DMS53 (cell line): Measurements from ENCODE around the gene ADGRL3.

Source experiments
- DNase-seq: peaks from one replicate; lab custom pipeline; 2025; lab: John Stamatoyannopoulos, UW

ADGRL3 gene

GRCh38 chr4:61427099-61427817 lies 227.1 kb downstream of the ADGRL3 start:
- DNase-seq: no peak

- peak; percentile 48 for DNase-seq
These were observed 227.8 kb downstream of the ADGRL3 start for GRCh38 chr4:61427818-61428495.

GRCh38 chr4:61428950-61429349 lies 228.8 kb downstream of the ADGRL3 start:
- DNase-seq: peak; percentile 38

- no peak for DNase-seq
These were observed 231.0 kb downstream of the ADGRL3 start for GRCh38 chr4:61431131-61431530.

DNA sequence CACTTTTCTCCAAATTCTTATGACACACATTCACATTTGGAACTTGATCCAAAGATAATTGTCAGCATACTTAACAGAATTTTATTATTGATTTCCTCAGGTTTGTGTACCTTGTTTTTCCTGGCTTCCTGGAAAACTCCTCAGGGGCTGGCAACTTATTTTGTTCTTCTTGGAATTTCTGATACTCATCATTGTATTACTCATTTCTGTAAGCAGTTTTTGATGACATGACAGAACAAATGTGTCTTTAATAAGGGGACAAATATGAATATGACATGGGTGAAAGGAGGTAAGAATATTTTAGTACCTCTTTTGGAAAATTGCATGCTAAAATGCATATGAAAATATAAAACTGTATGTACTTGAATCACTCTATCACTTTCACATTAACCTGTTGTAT lies 237.8 kb downstream of the ADGRL3 start:
- DNase-seq: no peak

DNA sequence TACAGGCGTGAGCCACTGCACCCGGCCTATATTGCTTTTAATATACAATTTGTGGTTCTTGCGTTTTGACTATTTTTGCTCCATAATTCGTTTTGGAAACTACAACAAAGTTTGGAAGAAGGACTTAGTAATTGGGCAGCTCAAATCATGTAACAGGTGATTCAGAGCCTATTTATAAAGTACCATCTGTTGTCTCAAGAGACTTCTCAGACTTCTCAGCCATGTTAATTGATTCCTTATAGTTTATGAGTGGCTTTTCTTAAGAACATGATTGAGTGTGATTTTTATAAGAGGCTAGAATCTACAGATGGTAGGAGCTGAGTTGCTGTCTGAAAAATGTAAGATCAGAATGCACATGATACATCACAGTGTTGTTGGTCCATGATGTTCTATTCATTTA lies 240.2 kb downstream of the ADGRL3 start:
- no peak for DNase-seq

- DNase-seq: no peak
These were observed 242.8 kb downstream of the ADGRL3 start for GRCh38 chr4:61442936-61443335.

- no peak for DNase-seq
These were observed 243.8 kb downstream of the ADGRL3 start for GRCh38 chr4:61443813-61444510.

DNA sequence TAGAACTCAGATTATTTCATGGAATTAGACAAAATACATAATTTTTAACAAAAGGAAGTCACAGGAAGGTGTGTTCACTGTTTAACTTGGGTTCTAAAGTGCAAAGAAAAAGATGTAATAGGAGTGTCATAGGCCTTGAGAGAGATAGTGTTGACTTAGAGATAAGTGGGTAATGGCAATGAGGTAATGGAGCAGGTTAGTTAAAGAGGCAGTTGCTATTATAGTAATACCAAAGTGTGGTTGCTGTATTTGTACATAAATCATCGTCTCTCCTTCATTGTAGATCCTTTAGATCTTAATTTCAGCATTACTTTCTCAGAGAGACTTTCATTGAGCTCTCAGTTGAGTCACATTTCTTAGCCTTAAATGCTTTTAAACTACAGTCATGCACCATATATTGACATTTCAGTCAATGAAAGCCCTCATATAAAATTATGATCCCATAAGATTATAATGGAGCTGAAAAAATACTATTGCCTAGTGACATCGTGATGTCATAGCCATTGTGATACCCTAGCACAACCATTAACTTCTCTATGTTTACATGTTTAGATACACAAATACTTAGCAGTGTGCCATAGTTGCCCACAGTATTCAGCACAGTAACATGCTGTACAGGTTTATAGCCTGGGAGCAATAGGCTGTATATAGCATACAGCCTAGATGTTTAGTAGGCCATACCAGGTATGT lies 245.4 kb downstream of the ADGRL3 start:
- DNase-seq: peak; percentile 68

GRCh38 chr4:61446941-61447340 lies 246.8 kb downstream of the ADGRL3 start:
- no peak for DNase-seq

DNA sequence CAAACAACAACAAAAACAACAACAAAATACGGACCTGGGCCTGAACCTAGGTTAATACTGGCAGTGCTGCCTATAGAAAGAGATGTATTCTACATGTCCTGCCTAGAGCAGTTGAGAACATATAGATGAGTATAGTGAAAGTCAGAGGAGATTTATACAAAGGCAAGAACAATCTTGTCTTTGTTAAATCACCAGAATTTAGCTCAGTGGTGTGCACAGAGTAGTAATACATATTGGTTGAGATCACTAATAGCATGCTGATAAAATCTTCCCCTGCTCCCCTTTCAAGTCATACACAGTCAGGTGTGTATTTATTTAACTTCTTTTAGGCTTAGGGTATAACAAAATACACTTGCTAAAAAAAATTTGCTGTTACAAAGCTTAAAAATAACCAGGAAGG lies 247.8 kb downstream of the ADGRL3 start:
- DNase-seq: no peak

GRCh38 chr4:61451935-61452334 lies 251.8 kb downstream of the ADGRL3 start:
- DNase-seq: no peak

DNA sequence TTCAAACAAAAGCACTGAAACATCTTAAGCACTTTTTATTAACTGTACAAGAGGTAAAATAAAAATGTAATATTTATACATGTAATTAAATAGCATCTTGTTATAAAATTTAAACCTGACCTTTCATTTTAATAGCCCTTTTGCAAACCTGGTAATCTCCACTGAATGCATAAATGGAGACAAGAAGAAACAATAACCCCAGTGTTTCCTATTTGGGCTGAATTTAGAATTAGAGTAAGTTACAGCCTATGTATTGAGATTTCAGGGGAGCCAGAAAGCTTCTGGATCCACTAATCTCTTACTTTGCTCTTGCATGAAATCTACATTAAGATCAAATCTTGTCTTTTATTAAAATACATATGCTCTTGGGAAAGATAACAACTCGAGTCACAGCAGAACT lies 261.8 kb downstream of the ADGRL3 start:
- no peak for DNase-seq

DNA sequence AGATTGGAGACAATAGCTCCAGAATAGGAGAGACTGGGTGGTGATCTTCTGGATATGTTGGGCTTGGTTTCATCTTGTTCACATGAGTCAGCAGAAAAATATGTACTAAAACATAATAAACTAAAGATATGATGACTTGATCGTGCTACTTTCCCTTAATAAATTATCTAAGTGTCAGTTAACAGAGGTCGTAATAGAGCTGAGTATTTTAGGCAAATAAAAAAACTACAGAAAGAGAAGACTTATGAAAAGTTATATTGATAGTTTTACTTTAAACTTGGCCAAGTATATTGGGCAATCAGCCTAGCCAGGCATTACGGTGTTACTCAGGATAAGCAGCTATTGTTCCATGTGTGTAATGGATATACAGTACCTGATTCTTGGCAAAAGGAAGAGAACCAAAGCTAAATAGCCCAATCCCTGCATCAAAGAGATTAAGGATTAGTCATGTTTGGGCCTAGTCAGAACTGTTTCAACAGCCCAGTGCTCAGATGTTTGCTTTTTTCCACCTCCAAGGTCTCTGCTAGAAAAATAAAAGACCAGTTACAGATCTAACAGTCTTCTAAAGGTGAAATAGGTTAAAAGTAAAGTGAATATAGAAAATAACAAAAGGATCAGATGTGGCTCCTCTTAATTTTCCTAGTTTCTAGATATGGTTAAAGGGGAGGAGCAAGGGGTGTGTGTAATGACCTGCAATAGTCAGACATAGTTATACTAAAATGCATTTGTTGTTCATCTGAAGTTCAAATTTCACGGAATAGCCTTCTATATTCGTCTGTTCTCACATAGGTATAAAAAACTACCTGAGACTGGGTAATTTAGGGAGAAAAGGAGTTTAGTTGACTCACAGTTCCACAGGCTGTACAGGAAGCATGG lies 262.6 kb downstream of the ADGRL3 start:
- DNase-seq: peak; percentile 3

GRCh38 chr4:61468024-61468720 lies 268.0 kb downstream of the ADGRL3 start:
- DNase-seq: peak; percentile 20

DNA sequence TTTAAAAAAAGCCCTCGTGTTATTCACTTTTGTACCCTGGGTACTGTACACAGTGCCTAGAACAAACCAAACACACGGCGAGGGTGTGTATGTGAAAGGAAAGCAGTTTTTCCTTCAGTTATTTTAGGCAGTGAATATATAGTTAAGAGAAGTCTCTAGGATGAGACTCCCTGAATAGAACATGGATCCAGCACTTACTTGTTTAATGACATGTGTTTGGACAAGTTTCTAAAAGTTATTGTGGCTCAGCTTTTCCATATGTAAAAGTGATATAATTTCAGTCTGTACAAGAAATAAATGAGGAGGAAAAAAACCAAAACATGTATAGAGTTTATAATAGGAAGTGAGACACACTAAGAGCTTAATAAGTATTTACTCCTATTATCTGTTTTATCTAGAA lies 273.2 kb downstream of the ADGRL3 start:
- no peak for DNase-seq

- DNase-seq: no peak
These were observed 278.2 kb downstream of the ADGRL3 start for GRCh38 chr4:61478340-61478739.

DNA sequence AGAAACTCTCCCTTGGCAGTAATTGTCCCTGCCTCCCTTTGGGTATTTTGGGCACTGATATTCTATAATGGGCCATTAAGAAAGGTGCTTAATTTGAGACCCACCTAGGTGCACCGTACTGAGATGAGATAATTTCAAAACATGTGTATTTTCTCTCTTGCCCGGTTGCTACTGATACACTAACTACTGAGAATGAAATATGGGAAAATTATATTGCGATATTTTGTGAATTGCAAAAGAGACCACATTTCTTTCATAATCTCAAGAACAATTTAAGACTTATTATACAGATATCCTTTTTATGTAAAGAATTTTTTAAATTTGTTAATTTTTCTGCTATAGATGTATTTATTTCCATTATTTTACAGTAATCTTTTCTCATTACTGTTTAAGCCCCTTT lies 284.9 kb downstream of the ADGRL3 start:
- DNase-seq: no peak

DNA sequence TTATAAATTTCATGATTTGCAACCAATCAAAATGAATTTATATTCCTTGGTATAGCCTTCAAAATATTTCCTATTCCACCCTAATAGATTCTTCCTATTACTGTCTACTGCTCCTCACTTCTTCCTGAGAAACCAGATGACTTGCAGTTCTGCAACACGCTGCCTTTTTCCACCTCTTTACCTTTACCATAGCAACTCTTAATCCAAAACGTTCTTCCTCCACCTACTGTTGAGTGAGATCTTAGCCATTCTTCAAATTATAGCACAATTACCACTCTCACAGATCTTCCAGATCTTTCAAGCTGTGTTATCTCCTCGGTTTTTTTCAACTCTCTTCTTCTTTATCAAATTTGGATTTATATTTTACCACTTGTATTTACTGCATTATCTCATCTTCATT lies 289.8 kb downstream of the ADGRL3 start:
- peak; percentile 38 for DNase-seq

GRCh38 chr4:61493041-61493440 lies 292.9 kb downstream of the ADGRL3 start:
- DNase-seq: no peak

DNA sequence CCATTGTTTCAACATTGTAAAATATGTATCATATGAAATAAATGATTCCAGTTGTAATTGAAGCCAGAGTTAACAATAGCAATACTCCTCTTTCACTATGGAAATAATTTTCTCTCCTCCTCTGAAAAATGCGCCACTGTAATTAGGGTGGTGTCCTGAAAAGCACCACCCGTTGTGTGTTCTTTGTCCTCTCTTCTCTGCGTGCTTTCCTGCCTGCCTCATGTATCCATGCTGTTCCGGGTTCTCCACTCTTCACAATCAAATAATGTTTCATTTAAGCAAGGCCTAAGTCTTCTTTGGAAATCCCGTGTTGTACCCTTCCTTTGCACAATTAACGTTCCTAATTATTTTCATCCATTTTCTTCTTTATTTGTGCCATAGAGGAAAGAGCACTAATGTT lies 293.3 kb downstream of the ADGRL3 start:
- no peak for DNase-seq
